CD4-positive, alpha-beta T cell treated with Interleukin-2 at 100 ng/mL for 4 hours (primary cell): ENCODE results near the gene TMEM141.
A peak's percentile ranks its signal among the peaks of the same experiment; 100 is the strongest.

Experiments used
- DNase-seq: peaks from one replicate; pipeline ENCODE4 v3.0.0-alpha.2; 2020; ENCODE audit warnings: low spot score

TMEM141 gene

DNA sequence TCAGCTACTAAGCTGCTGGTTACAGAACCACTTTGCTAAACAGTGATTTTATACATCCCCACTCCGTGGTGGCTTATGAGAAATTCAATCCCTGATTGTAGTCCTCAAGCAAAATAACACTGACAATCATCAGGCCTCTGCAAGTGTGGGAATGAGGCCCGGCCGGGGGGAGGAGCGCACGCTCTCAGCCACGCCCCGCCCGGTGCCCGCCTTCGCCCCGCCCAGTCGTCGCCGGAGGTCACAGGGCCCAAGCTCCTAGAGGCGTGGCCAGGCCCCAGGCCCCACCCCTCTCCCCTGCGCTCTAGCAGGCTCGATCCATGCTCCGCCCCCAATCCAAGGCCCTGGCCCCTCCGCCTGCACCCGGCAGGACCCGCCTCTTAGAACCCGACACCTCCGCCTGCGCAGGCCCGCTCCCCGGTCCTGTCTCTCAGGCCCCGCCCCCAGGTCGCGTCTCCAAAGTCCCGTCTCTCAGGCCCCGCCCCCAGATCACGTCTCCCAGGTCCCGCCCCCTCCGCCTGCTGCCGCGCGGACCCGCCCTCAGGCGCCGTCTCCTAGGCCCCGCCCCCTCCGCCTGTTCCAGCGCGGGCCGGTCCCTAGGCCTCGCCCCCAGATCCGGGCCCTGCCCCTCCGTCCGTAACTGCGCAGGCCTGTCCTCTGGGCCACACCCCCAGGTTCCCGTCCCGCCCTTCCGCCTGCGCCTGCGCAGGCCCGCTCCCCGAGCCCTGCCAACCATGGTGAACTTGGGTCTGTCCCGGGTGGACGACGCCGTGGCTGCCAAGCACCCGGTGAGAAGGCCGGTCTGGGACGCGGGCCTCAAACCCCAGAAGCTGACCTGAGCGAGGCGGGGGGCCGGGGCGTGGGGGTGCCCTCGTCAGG lies at the start of gene TMEM141:
TMEM141 (plus strand) TSS at position 705 of the 876 bp plus-strand sequence; CDS start at position 732, 27 bp downstream.
- DNase-seq, result peak; percentile 99

GRCh38 chr9:136741883-136742571 lies 49.1 kb upstream of the TMEM141 start:
- no peak for DNase-seq

- DNase-seq, result no peak
Observed at GRCh38 chr9:136742591-136743391, 48.4 kb upstream of the TMEM141 start, which contains the start of gene LCN10. Gene LCN10 (minus strand): TSS chr9:136742940. CDS start chr9:136742903, 37 bp downstream.

DNA sequence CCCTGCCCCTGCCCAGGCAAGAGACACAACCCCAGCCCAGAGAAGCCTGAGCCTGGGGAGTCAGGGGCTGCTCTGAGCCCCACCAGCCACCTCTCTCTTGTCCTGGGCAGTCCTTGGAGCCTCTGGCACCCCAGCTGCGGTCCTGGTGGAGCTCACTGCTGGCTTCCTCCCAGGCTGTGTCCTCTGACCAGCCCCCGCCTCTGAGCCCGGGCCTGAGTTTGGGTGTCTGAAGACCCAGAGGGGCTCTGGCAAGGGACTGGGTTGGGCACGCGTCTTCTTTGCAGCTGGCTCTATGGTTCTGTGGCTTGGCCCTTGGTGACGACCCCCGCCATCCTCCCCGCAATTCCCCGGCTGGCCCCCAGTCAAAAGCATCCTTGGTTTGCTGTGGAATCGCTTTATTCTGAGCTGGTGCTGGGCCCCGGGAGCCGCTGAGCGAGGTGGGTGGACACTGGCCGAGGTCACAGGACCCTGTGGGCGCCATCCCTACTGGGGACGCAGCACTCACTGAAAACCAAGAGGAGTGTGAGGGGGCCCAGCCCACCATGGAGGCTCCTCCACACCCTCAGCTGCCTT lies 47.4 kb upstream of the TMEM141 start:
- no peak for DNase-seq

DNA sequence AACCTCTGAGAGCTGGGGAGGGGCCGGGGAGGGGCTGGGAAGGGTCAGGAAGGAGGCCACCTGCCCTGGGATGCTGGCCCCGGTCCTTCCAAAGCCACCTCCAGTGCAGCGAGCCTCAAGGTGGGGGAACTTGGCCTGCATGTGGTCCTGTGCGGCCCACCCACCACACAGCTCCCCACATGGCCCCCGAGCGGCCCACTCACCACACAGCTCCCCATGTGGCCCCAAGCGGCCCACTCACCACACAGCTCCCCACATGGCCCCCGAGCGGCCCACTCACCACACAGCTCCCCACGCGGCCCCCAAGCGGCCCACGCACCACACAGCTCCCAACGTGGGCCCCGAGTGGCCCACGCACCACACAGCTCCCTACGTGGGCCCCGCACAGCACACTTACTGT lies 46.4 kb upstream of the TMEM141 start:
- no peak for DNase-seq

- DNase-seq, result no peak
Observed at GRCh38 chr9:136745389-136746154, 45.6 kb upstream of the TMEM141 start.

GRCh38 chr9:136746155-136746490 lies 45.0 kb upstream of the TMEM141 start:
- no peak for DNase-seq

GRCh38 chr9:136746621-136747020 lies 44.5 kb upstream of the TMEM141 start:
- DNase-seq, result no peak

GRCh38 chr9:136747161-136748060 lies 43.7 kb upstream of the TMEM141 start:
- DNase-seq, result no peak

- no peak for DNase-seq
Observed at GRCh38 chr9:136748201-136748600, 42.9 kb upstream of the TMEM141 start, which contains the start of gene LCN6. Gene LCN6 (minus strand): TSS chr9:136748525. CDS start chr9:136748483, 42 bp downstream.

- DNase-seq, result no peak
Observed at GRCh38 chr9:136748666-136749611, 42.2 kb upstream of the TMEM141 start.

DNA sequence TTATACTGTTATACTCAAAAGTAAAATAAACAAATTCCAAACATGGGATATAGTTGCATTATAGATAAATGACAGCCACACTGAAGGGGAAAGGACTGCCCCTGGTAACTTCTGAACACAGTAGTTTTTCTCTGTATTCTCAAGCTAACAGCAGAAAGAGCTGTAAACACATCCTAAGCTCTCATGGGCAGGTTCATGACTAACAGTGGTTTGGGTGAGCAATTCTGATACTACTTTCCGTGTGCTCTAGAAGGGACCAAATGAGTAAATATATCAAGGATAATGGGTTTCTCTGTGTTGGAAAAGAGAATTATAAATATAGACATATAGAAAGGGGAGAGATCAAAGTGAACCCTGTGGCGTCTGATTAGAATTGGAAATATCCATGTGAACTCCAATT lies 40.6 kb upstream of the TMEM141 start:
- no peak for DNase-seq

GRCh38 chr9:136751244-136751643 lies 39.9 kb upstream of the TMEM141 start:
- no peak for DNase-seq

- DNase-seq, result no peak
Observed at GRCh38 chr9:136751814-136752213, 39.3 kb upstream of the TMEM141 start.

DNA sequence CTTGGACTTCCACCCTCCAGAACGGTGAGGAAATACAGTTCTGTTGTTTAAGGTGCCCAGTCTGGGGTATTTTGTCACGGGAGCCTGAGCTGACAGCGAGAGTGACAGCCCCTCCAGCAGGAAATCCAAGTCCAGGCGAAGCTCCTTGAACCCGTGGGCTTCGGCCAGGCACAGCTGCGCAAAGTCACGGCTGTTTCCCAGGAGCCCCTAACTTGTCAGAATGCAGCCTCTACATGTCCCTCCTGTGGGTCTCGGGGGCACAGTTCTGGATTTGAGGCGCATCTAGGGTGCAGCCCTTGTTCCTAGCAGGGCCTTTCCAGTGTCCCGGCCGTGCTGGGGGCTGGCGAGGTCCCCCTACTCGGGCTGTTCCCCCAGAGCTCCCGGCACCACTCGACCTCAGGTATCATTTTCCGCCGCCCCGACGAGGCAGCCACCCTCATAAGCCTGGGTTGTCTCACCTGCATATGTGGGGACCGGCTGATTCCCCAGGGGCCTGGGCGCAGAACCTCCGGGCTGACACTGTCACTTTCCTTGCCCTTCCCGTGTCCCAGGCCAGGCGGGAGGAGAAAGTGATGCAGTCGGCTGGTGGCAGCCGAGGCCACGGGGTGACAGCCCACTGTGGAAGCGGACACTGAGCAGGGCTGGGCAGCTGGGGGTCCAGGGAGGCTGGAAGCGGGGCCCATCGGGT lies 37.6 kb upstream of the TMEM141 start:
- DNase-seq, result no peak

DNA sequence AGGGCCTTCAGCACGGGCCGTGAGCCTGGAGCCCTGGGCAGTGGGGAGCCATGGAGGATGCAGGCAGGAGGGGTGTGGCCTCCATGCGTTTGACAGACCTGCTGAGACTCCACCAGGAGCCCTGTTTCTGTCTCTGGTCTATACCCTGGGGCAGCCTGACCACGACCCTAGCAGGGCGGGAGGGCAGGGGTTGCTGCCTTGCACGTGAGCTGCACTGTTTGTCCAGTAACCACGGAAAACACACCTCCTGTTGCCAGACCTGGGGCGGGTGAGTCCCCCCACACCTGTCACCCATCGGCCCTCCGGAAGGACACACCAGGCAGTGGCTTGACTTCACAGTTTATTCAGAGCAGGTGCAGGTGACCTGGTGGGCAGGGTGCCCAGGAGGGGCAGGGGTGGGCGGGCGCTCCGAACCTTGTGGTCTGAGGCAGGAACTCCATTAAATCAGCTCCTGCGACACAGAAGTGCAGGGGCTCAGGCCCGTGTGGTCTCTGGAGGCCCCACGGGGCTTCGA lies 37.0 kb upstream of the TMEM141 start:
- DNase-seq, result no peak

GRCh38 chr9:136754626-136755301 lies 36.4 kb upstream of the TMEM141 start:
- DNase-seq, result no peak
